HL-60 (cell line): ENCODE results near the gene SHKBP1.

ENCODE experiments used
- DNase-seq, 2 experiments: peaks; one replicate each; pipeline ENCODE4 v3.0.0-alpha.2; 2010 to 2020; ENCODE audit warnings: low read depth in 1 of 2, low spot score in 1 of 2
- H3K27ac ChIP-seq: fragments of 250-450 bp; sonication (Bioruptor Pico); replicated peaks from 2 replicates; pipeline ENCODE4 v1.5.1; 2020; ENCODE audit warnings: mild to moderate bottlenecking, moderate library complexity
- H3K27me3 ChIP-seq: fragments of 250-450 bp; sonication (Bioruptor Pico); 2 replicates; pipeline ENCODE4 v1.5.1; 2021; ENCODE audit warnings: mild to moderate bottlenecking, moderate library complexity; ENCODE audit not compliant: insufficient read depth, poor library complexity, severe bottlenecking
- H3K4me3 ChIP-seq: replicated peaks from 2 replicates; pipeline ENCODE4 v1.5.1; 2011; ENCODE audit warnings: mild to moderate bottlenecking, control low read depth, low read length; ENCODE audit not compliant: insufficient read depth
- GABPA ChIP-seq: IDR thresholded peaks from 2 replicates; pipeline ENCODE4 v1.6.1; 2012; ENCODE audit warnings: low read depth
- POLR2AphosphoS5 ChIP-seq: IDR thresholded peaks from 2 replicates; pipeline ENCODE4 v1.6.1; 2012; ENCODE audit warnings: low read depth
- SPI1 ChIP-seq: IDR thresholded peaks from 2 replicates; pipeline ENCODE4 v1.6.1; 2012; ENCODE audit warnings: low read depth, mild to moderate bottlenecking, borderline replicate concordance
- TF ChIP-seq, protein P1 (sequence below): IDR thresholded peaks from one replicate; pipeline ENCODE4 v1.5.1; 2011; ENCODE audit warnings: low read length, control low read depth, inconsistent platforms; ENCODE audit not compliant: insufficient read depth
- TF ChIP-seq, protein P2 (sequence below): IDR thresholded peaks from 2 replicates; pipeline ENCODE4 v1.6.1; 2012; ENCODE audit warnings: low read depth; ENCODE audit not compliant: insufficient replicate concordance

The SHKBP1 gene

GRCh38 chr19:40582467-40582866, 5.8 kb downstream of the SHKBP1 start:
- DNase-seq: no peak
- Histone ChIP-seq H3K27me3 (no peaks in the 10 kb centered on the region), H3K4me3 (no peak overlapping the region), H3K27ac (no peak overlapping the region)
- TF ChIP-seq, protein P1, sequence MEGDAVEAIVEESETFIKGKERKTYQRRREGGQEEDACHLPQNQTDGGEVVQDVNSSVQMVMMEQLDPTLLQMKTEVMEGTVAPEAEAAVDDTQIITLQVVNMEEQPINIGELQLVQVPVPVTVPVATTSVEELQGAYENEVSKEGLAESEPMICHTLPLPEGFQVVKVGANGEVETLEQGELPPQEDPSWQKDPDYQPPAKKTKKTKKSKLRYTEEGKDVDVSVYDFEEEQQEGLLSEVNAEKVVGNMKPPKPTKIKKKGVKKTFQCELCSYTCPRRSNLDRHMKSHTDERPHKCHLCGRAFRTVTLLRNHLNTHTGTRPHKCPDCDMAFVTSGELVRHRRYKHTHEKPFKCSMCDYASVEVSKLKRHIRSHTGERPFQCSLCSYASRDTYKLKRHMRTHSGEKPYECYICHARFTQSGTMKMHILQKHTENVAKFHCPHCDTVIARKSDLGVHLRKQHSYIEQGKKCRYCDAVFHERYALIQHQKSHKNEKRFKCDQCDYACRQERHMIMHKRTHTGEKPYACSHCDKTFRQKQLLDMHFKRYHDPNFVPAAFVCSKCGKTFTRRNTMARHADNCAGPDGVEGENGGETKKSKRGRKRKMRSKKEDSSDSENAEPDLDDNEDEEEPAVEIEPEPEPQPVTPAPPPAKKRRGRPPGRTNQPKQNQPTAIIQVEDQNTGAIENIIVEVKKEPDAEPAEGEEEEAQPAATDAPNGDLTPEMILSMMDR: no peak
- no peak for TF ChIP-seq POLR2AphosphoS5
- no peak for TF ChIP-seq GABPA
- TF ChIP-seq, protein P2, sequence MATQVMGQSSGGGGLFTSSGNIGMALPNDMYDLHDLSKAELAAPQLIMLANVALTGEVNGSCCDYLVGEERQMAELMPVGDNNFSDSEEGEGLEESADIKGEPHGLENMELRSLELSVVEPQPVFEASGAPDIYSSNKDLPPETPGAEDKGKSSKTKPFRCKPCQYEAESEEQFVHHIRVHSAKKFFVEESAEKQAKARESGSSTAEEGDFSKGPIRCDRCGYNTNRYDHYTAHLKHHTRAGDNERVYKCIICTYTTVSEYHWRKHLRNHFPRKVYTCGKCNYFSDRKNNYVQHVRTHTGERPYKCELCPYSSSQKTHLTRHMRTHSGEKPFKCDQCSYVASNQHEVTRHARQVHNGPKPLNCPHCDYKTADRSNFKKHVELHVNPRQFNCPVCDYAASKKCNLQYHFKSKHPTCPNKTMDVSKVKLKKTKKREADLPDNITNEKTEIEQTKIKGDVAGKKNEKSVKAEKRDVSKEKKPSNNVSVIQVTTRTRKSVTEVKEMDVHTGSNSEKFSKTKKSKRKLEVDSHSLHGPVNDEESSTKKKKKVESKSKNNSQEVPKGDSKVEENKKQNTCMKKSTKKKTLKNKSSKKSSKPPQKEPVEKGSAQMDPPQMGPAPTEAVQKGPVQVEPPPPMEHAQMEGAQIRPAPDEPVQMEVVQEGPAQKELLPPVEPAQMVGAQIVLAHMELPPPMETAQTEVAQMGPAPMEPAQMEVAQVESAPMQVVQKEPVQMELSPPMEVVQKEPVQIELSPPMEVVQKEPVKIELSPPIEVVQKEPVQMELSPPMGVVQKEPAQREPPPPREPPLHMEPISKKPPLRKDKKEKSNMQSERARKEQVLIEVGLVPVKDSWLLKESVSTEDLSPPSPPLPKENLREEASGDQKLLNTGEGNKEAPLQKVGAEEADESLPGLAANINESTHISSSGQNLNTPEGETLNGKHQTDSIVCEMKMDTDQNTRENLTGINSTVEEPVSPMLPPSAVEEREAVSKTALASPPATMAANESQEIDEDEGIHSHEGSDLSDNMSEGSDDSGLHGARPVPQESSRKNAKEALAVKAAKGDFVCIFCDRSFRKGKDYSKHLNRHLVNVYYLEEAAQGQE: no peak
- no peak for TF ChIP-seq SPI1

GRCh38 chr19:40583283-40583682, 6.6 kb downstream of the SHKBP1 start:
- no peaks in the 10 kb centered on the region for H3K27me3 ChIP-seq
- H3K27ac ChIP-seq: no peak overlapping the region
- no peak for TF ChIP-seq SPI1
- TF ChIP-seq, protein P1: no peak
- TF ChIP-seq POLR2AphosphoS5: no peak
- TF ChIP-seq GABPA: no peak
- TF ChIP-seq, protein P2: no peak
- H3K4me3 ChIP-seq: no peak overlapping the region
- no peak for DNase-seq

DNA sequence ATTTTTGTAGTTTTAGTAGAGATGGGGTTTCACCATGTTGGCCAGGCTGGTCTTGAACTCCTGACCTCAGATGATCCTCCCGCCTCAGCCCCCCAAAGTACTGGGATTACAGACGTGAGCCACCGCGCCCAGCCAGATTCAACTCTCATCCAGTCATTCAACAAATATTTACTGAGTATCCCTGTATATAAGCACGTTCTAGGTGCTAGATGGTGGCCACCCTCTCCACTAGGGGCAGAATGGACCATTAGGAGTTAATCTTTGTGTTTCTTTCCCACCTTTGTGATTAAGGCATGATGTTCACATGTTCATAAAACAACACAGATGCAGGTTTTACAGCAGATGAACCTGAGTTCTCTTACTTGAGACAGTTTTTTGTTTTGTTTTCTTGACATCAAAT, 7.3 kb downstream of the SHKBP1 start:
- Histone ChIP-seq H3K4me3 (no peak overlapping the region), H3K27me3 (no peaks in the 10 kb centered on the region), H3K27ac (no peak overlapping the region)
- TF ChIP-seq POLR2AphosphoS5 (no peak), GABPA (no peak), SPI1 (no peak)
- TF ChIP-seq, protein P2: no peak
- TF ChIP-seq, protein P1: no peak
- DNase-seq: no peak
